ENCODE data around the gene ZNF451.

Gene ZNF451

GRCh38 chr6:57147955-57148858 lies 58.2 kb downstream of the ZNF451 start:
- no peak for DNase-seq (ENCODE audit: low read depth)

- DNase-seq (ENCODE audit: low read depth), result no peak
Observed at GRCh38 chr6:57158658-57159057, 68.7 kb downstream of the ZNF451 start.

- DNase-seq (ENCODE audit: low read depth), result no peak
Observed at GRCh38 chr6:57159127-57159526, 69.1 kb downstream of the ZNF451 start.

- DNase-seq (ENCODE audit: low read depth), result no peak
Observed at GRCh38 chr6:57162028-57162427, 72.0 kb downstream of the ZNF451 start.

GRCh38 chr6:57162516-57162915 lies 72.5 kb downstream of the ZNF451 start:
- no peak for DNase-seq (ENCODE audit: low read depth)

GRCh38 chr6:57163956-57164355 lies 74.0 kb downstream of the ZNF451 start:
- no peak for DNase-seq (ENCODE audit: low read depth)

- no peak for DNase-seq (ENCODE audit: low read depth)
Observed at GRCh38 chr6:57165080-57165479, 75.1 kb downstream of the ZNF451 start.

- peak; percentile 80 for DNase-seq (ENCODE audit: low read depth)
Observed at GRCh38 chr6:57172136-57173055, 82.4 kb downstream of the ZNF451 start, which contains the start of gene BAG2. TSS of gene BAG2 (plus strand) at chr6:57172326. CDS start at chr6:57172698, 372 bp downstream.

- DNase-seq (ENCODE audit: low read depth), result peak; percentile 16
Observed at GRCh38 chr6:57173056-57173885, 83.3 kb downstream of the ZNF451 start.

GRCh38 chr6:57173886-57174510 lies 84.0 kb downstream of the ZNF451 start:
- DNase-seq (ENCODE audit: low read depth), result no peak

GRCh38 chr6:57174511-57174907 lies 84.5 kb downstream of the ZNF451 start:
- no peak for DNase-seq (ENCODE audit: low read depth)

GRCh38 chr6:57177545-57178265 lies 87.7 kb downstream of the ZNF451 start:
- no peak for DNase-seq (ENCODE audit: low read depth)

GRCh38 chr6:57180596-57180995 lies 90.6 kb downstream of the ZNF451 start:
- DNase-seq (ENCODE audit: low read depth), result no peak

GRCh38 chr6:57182017-57182432 lies 92.0 kb downstream of the ZNF451 start:
- DNase-seq (ENCODE audit: low read depth), result no peak

- DNase-seq (ENCODE audit: low read depth), result no peak
Observed at GRCh38 chr6:57183336-57183735, 93.3 kb downstream of the ZNF451 start.

- DNase-seq (ENCODE audit: low read depth), result no peak
Observed at GRCh38 chr6:57190140-57190539, 100.2 kb downstream of the ZNF451 start.

GRCh38 chr6:57193177-57193576 lies 103.2 kb downstream of the ZNF451 start:
- no peak for DNase-seq (ENCODE audit: low read depth)

- DNase-seq (ENCODE audit: low read depth), result no peak
Observed at GRCh38 chr6:57195457-57195856, 105.5 kb downstream of the ZNF451 start.

- DNase-seq (ENCODE audit: low read depth), result no peak
Observed at GRCh38 chr6:57198926-57199636, 109.1 kb downstream of the ZNF451 start.

GRCh38 chr6:57201718-57202117 lies 111.7 kb downstream of the ZNF451 start:
- no peak for DNase-seq (ENCODE audit: low read depth)
